HL-60/S4 treated with retinoic acid at 250 ng/mL for 4 days and 3 days (cell line): ENCODE results near the gene PHACTR1.
"Not testable (repeated sequence)": the region's sequence is repeated elsewhere in the genome, so short reads cannot be mapped to it uniquely, and the experiment has no call there.

Source experiments
- in situ Hi-C: fragments of 300-500 bp; cut with MboI; formaldehyde crosslinking; loops from 2 replicates; pipeline ENCODE4 v1.7.0; 2022; ENCODE audit warnings: low sequenced_read_pairs

The PHACTR1 gene

GRCh38 chr6:12716298-12716916 lies at the start of gene PHACTR1:
PHACTR1 (plus strand) TSS chr6:12716767.
- in situ Hi-C loops: no loop called here

- in situ Hi-C loops: no loop called here
Observed at GRCh38 chr6:12666886-12667285, 49.7 kb upstream of the PHACTR1 start.

- in situ Hi-C loops: no loop called here
Observed at GRCh38 chr6:12675931-12676330, 40.6 kb upstream of the PHACTR1 start.

- in situ Hi-C loops: no loop called here
Observed at GRCh38 chr6:12679341-12679740, 37.2 kb upstream of the PHACTR1 start.

GRCh38 chr6:12693122-12693521 lies 23.4 kb upstream of the PHACTR1 start:
- in situ Hi-C loops: no loop called here

GRCh38 chr6:12698298-12698697 lies 18.3 kb upstream of the PHACTR1 start:
- in situ Hi-C loops: no loop called here

GRCh38 chr6:12704946-12705345 lies 11.6 kb upstream of the PHACTR1 start:
- in situ Hi-C loops: no loop called here

GRCh38 chr6:12709116-12709515 lies 7.5 kb upstream of the PHACTR1 start:
- in situ Hi-C loops: no loop called here

GRCh38 chr6:12709556-12710232 lies 6.9 kb upstream of the PHACTR1 start:
- in situ Hi-C loops: no loop called here

GRCh38 chr6:12710921-12711320 lies 5.6 kb upstream of the PHACTR1 start:
- in situ Hi-C loops: no loop called here

GRCh38 chr6:12714022-12714421 lies 2.5 kb upstream of the PHACTR1 start:
- in situ Hi-C loops: no loop called here

GRCh38 chr6:12715437-12715836 lies 1.1 kb upstream of the PHACTR1 start:
- in situ Hi-C loops: no loop called here

- in situ Hi-C loops: no loop called here
Observed at GRCh38 chr6:12717356-12717755, 789 bp downstream of the PHACTR1 start.

GRCh38 chr6:12718015-12718414 lies 1.4 kb downstream of the PHACTR1 start:
- in situ Hi-C loops: no loop called here

- in situ Hi-C loops: no loop called here
Observed at GRCh38 chr6:12719017-12719416, 2.5 kb downstream of the PHACTR1 start.

GRCh38 chr6:12720310-12720709 lies 3.7 kb downstream of the PHACTR1 start:
- in situ Hi-C loops: no loop called here

GRCh38 chr6:12725263-12725662 lies 8.7 kb downstream of the PHACTR1 start:
- in situ Hi-C loops: no loop called here

GRCh38 chr6:12729467-12729866 lies 12.9 kb downstream of the PHACTR1 start:
- in situ Hi-C loops: no loop called here

- in situ Hi-C loops: not testable (repeated sequence)
Observed at GRCh38 chr6:12730809-12731208, 14.2 kb downstream of the PHACTR1 start.

- in situ Hi-C loops: no loop called here
Observed at GRCh38 chr6:12733876-12734275, 17.3 kb downstream of the PHACTR1 start.

GRCh38 chr6:12735786-12736185 lies 19.2 kb downstream of the PHACTR1 start:
- in situ Hi-C loops: no loop called here

- in situ Hi-C loops: no loop called here
Observed at GRCh38 chr6:12748411-12748810, 31.8 kb downstream of the PHACTR1 start.
